Measurements from ENCODE around the gene MEF2D. TPM values are rescaled to one million over a fixed set of nuclear protein-coding genes. Genes with fewer than 3 reads are reported as not detected.
A peak's percentile ranks its signal among the peaks of the same experiment; 100 is the strongest.

The MEF2D gene
- total and polyA plus RNA-seq, 2 donors (not counting 1 experiment from before 2014, with no cell fraction given), result 65.6 to 128 TPM

GRCh38 chr1:156488566-156489165 is 11.9 kb downstream of the MEF2D start:
- Mint-ChIP-seq H3K4me1 (peaks cover 91% of the 10 kb centered on the region), H3K27ac (peak overlapping the region; percentile 96), H3K27me3 (no peaks in the 10 kb centered on the region), H3K4me3 (peak overlapping the region; percentile 90), H3K9me3 (ENCODE audit: insufficient read depth) (no peaks in the 10 kb centered on the region)
- Histone ChIP-seq H3K9ac (ENCODE audit: low read length) (peak overlapping the region; percentile 59), H3K4me2 (replicated peaks; ENCODE audit: low read depth, low read length, poor library complexity, severe bottlenecking) (peak overlapping the region; percentile 79), H2AFZ (ENCODE audit: insufficient read depth, low read depth, low read length, poor library complexity, severe bottlenecking) (no peak overlapping the region), H3K79me2 (ENCODE audit: control insufficient read depth, insufficient read depth, low read length) (peaks cover 100% of the 10 kb centered on the region), H3K27me3 (replicated peaks in 1 of 4; ENCODE audit: control extremely low read depth in 1 of 4, control insufficient read depth in 3 of 4, insufficient read depth in 4 of 4, low read length in 3 of 4) (no peaks in the 10 kb centered on the region), H3K4me1 (ENCODE audit: control insufficient read depth in 2 of 2, insufficient read depth in 2 of 2, low read length in 2 of 2) (peaks cover 76 to 88% of the 10 kb centered on the region in 2 donors), H3K27ac (ENCODE audit: low read length in 2 of 2) (peak overlapping the region; percentile 72 to 94), H4K20me1 (ENCODE audit: control insufficient read depth, insufficient read depth, low read length, poor library complexity, severe bottlenecking) (peaks cover 99% of the 10 kb centered on the region), H3K9me3 (ENCODE audit: control extremely low read depth in 1 of 3, control insufficient read depth in 2 of 3, insufficient read depth in 1 of 3, low read length in 2 of 3) (no peaks in the 10 kb centered on the region), H3K36me3 (replicated peaks in 1 of 2; ENCODE audit: control extremely low read depth in 1 of 2, control insufficient read depth in 1 of 2, extremely low read depth in 1 of 2, insufficient read depth in 2 of 2, low read length in 1 of 2) (peaks cover 0 to 18% of the 10 kb centered on the region in 2 experiments), H3K4me3 (ENCODE audit: control extremely low read depth in 1 of 5, extremely low read depth in 1 of 5, insufficient read depth in 1 of 5, low read depth in 2 of 5, low read length in 4 of 5) (peak overlapping the region in 1 of 5 experiments; percentile 30)
- ChIA-PET POLR2A (interaction anchor here (0.6 to 11.9 kb wide), 4 partner anchors 8 to 94 kb away, joined by 3 to 193 read pairs (median 3); partner anchors contain the start of gene MEF2D), CTCF (interaction anchor here (0.7 to 15.5 kb wide), 5 partner anchors 7 to 102 kb away, joined by 3 to 383 read pairs (median 6); partner anchors contain the start of gene MEF2D)
- DNase-seq (no peak), ATAC-seq (ENCODE audit: low read depth) (no peak)
- TF ChIP-seq CTCF (IDR thresholded peaks at IDR 0.05), result no peak
- TF ChIP-seq EZH2 (IDR thresholded peaks at IDR 0.05; ENCODE audit: borderline replicate concordance, insufficient read depth, low read depth, low read length, poor library complexity, severe bottlenecking), result no peak
- WGBS (ENCODE audit: insufficient coverage), result 67% methylated on average over 1 of the region's 5 CpGs
- intact Hi-C loops (cut with micrococcal nuclease), result loop anchor here (5.0 kb wide), 1 partner anchor 34 kb away; no protein-coding TSS in a partner anchor

GRCh38 chr1:156487862-156488261 is 12.7 kb downstream of the MEF2D start:
- Histone ChIP-seq H3K9ac (ENCODE audit: low read length) (peak overlapping the region; percentile 59), H3K4me2 (replicated peaks; ENCODE audit: low read depth, low read length, poor library complexity, severe bottlenecking) (peak overlapping the region; percentile 79), H3K9me3 (ENCODE audit: control extremely low read depth in 1 of 3, control insufficient read depth in 2 of 3, insufficient read depth in 1 of 3, low read length in 2 of 3) (no peaks in the 10 kb centered on the region), H2AFZ (ENCODE audit: insufficient read depth, low read depth, low read length, poor library complexity, severe bottlenecking) (no peak overlapping the region), H3K36me3 (replicated peaks in 1 of 2; ENCODE audit: control extremely low read depth in 1 of 2, control insufficient read depth in 1 of 2, extremely low read depth in 1 of 2, insufficient read depth in 2 of 2, low read length in 1 of 2) (peaks cover 0 to 25% of the 10 kb centered on the region in 2 experiments), H3K27ac (ENCODE audit: low read length in 2 of 2) (peak overlapping the region; percentile 72 to 94), H3K4me1 (ENCODE audit: control insufficient read depth in 2 of 2, insufficient read depth in 2 of 2, low read length in 2 of 2) (peaks cover 68 to 80% of the 10 kb centered on the region in 2 donors), H3K4me3 (ENCODE audit: control extremely low read depth in 1 of 5, extremely low read depth in 1 of 5, insufficient read depth in 1 of 5, low read depth in 2 of 5, low read length in 4 of 5) (peak overlapping the region in 2 of 5 experiments; percentile 3 to 30), H3K27me3 (replicated peaks in 1 of 4; ENCODE audit: control extremely low read depth in 1 of 4, control insufficient read depth in 3 of 4, insufficient read depth in 4 of 4, low read length in 3 of 4) (no peaks in the 10 kb centered on the region), H3K79me2 (ENCODE audit: control insufficient read depth, insufficient read depth, low read length) (peaks cover 99% of the 10 kb centered on the region), H4K20me1 (ENCODE audit: control insufficient read depth, insufficient read depth, low read length, poor library complexity, severe bottlenecking) (peaks cover 99% of the 10 kb centered on the region)
- Mint-ChIP-seq H3K9me3 (ENCODE audit: insufficient read depth) (no peaks in the 10 kb centered on the region), H3K4me1 (peaks cover 91% of the 10 kb centered on the region), H3K27me3 (no peaks in the 10 kb centered on the region), H3K4me3 (peak overlapping the region; percentile 90), H3K27ac (peak overlapping the region; percentile 96)
- ChIA-PET CTCF (interaction anchor here (0.7 to 15.5 kb wide), 2 partner anchors 11 to 12 kb away, joined by 3 to 383 read pairs; partner anchors contain the start of gene MEF2D), POLR2A (interaction anchor here (11.9 kb wide), 1 partner anchor 14 kb away, joined by 193 read pairs; the partner anchor contains the start of gene MEF2D)
- 40% methylated on average over 2 of the region's 4 CpGs for WGBS (ENCODE audit: insufficient coverage)
- DNase-seq (peak; percentile 68), ATAC-seq (ENCODE audit: low read depth) (peak; percentile 34)
- intact Hi-C loops (cut with micrococcal nuclease), result loop anchor here (5.0 kb wide), 1 partner anchor 34 kb away; no protein-coding TSS in a partner anchor
- no peak for TF ChIP-seq EZH2 (IDR thresholded peaks at IDR 0.05; ENCODE audit: borderline replicate concordance, insufficient read depth, low read depth, low read length, poor library complexity, severe bottlenecking)
- TF ChIP-seq CTCF (IDR thresholded peaks at IDR 0.05), result no peak
